ENCODE results near the gene FRMD6.
A peak's percentile ranks its signal among the peaks of the same experiment; 100 is the strongest.
"Not testable (repeated sequence)": the region's sequence is repeated elsewhere in the genome, so short reads cannot be mapped to it uniquely, and the experiment has no call there.

FRMD6 gene

DNA sequence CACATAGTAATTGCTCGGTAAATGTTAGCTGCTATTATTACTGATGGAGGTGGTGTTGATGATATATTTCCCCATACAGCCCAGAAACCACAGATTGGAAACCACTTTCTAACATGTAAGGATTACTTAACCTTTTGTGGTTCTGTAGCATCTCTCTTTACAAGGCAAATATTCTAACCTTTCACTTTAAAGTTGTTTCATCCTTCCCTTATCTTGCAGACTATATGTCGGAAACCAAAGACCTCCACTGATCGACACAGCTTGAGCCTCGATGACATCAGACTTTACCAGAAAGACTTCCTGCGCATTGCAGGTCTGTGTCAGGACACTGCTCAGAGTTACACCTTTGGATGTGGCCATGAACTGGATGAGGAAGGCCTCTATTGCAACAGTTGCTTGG, 75.8 kb downstream of the FRMD6 start:
- no peak for DNase-seq

GRCh38 chr14:51730098-51730497, 78.4 kb downstream of the FRMD6 start:
- DNase-seq = no peak

GRCh38 chr14:51730684-51731083, 79.0 kb downstream of the FRMD6 start:
- no peak for DNase-seq

GRCh38 chr14:51732494-51733112, 80.9 kb downstream of the FRMD6 start:
- DNase-seq = no peak

DNA sequence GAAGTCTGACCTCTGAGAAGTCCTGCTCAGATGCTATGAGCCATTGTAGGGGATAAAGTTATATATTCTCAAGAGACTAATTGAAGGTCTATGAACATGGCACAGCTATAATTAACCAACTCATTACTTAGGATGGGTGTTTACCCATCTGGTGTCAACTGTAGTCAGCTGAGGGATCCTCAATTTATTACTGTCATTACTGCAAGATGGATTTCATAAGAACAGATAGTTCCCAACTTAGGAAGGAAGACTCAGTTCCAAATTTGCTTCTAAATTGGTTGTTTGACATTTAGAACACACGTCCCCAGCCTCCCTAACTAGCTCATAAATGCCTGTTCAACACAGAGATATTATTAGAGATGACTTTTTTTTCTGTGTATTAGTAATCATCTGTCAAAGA, 81.4 kb downstream of the FRMD6 start:
- DNase-seq = no peak

- DNase-seq = no peak
Observed at GRCh38 chr14:51735851-51736250, 84.1 kb downstream of the FRMD6 start.

DNA sequence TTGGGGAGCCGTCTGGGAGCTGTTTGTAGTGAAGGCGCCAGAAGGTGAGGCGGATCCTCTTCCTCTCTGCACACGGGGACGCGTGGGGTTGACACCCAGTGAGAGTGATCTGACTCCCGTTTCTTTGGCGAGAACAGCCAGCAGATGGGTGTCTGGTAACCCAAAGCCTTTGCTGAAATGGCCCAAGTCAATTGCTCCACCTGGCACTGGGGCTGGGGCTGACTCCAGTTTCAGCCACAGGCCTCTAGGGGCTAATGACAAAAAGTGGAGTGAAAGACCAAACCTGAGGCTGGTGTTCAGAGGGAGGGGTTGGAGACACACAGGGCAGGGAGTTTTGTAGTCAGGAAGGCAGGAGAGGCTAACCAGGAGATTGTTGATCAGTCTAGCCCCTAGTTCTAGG, 87.0 kb downstream of the FRMD6 start:
- no peak for DNase-seq

DNA sequence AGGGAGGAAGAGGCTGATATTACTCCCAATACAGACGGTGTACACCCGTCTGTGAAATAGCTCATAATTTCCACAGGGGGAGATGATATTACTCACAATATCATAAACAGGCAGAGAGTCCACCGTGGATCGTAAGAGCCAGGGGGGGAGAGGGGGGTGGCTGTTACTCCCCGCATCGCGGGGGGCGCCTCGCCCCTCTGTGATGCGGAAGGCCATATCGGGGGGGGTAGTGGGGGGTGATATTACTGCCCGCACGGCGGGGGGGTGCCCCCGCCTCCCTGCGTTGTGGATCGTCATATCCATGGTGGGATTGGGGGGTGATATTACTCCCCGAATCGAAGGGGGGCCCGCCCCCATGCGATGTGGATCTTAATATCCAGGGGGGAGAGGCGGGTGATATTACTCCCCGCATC, 91.9 kb downstream of the FRMD6 start:
- no peak for DNase-seq

DNA sequence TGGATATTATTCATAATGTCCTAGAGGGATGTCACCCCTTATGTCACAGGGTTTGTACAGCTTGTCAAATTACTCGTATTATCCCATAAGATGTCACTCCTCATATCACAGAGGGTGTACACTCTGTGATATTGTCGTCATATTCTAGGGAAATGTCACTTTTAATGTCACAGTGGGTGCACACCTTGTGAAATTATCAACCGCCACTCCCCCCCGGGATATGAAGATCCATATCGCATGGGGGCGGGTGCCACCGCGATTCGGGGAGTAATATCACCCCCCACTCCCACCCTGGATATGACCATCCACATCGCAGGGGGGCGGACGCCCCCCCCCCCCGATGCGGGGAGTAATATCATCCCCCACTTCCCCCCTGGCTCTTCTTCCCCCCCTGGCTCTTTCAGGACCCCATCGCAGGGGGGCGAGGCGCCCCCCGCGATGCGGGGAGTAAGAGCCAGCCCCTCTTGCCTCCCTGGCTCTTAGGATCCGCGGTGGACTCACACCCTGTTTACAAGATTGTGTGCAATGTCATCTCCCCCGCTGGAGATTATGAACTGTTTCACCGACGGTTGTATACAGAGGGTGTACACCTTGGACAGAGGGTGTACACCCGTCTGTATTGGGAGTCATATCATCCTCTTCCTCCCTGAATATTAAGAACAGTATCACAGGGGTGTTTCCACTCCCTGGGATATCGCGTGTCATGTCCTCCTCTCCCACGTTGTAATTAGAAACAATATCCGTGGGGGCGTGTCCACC, 92.8 kb downstream of the FRMD6 start:
- no peak for DNase-seq

- not testable (repeated sequence) for DNase-seq
Observed at GRCh38 chr14:51746823-51747222, 95.1 kb downstream of the FRMD6 start.

- DNase-seq = no peak
Observed at GRCh38 chr14:51750542-51750941, 98.8 kb downstream of the FRMD6 start.

DNA sequence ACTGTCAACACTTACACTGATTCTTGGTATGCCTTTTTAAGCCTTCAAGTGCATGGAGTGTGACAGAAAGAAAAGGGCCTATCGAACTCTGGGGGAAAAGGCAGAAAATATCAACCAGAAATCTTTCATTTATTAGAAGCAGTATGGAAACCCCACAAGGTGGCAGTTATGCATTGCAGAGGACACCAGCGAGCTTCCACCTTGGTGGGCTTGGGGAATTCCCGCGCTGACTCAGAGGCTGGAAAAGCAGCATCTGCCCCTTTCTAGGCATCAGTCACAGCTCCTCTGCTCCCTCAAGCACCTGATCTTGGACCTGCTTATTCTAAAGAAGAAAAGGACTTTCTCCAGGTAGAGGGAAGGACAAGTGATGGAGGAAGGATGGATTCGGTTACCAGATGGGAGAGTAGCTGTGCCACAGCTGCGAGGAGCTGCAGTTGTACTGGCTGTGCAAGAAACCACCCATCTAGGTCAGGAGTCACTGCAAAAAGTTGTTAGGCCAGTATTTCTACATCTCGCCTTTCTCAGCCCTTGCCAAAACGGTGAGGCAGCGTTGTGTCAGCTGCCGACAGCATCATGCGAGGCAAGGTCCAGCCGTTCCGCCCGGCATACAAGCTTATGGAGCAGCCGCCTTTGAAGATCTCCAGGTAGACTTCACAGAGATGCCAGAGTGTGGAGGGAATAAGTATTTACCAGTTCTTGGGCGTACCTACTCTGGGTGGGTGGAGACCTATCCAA, 100.1 kb downstream of the FRMD6 start:
- not testable (repeated sequence) for DNase-seq

GRCh38 chr14:51757756-51758155, 106.0 kb downstream of the FRMD6 start:
- not testable (repeated sequence) for DNase-seq

GRCh38 chr14:51759950-51760349, 108.2 kb downstream of the FRMD6 start:
- DNase-seq = no peak

DNA sequence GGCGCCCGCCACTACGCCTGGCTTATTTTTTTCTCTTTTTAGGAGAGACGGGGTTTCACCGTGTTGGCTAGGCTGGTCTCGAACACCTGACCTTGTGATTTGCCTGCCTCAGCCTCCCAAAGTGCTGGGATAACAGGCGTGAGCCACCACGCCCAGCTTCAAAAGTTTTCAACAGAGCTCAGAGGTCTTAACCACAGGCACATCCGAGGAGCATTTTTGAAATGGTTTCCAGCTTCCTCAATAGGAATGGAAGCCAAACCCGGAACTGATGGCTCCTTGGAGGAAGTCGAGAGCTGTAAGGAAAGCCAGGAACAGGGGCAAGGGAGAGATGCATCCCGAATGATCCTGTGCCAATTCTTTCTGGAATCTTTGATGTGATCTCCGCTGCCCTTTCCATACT, 114.0 kb downstream of the FRMD6 start:
- DNase-seq = not testable (repeated sequence)

GRCh38 chr14:51766586-51766985, 114.9 kb downstream of the FRMD6 start:
- not testable (repeated sequence) for DNase-seq

DNA sequence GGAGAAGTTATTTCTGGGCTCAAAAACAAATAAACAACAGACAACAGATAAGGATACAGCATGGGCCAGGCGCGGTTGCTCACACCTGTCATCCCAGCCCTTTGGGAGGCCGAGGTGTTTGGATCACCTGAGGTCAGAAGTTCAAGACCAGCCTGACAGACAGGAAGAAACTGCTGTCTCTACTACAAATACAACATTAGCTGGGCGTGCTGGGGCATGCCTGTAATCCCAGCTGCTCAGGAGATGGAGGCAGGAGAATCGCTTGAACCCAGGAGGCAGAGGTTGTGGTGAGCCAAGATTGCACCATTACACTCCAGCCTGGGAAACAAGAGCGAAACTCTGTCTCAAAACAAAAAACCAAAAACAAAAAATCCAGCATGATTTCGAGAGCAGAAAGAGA, 117.6 kb downstream of the FRMD6 start:
- not testable (repeated sequence) for DNase-seq

GRCh38 chr14:51774209-51774608, 122.5 kb downstream of the FRMD6 start:
- no peak for DNase-seq

- peak; percentile 53 for DNase-seq
Observed at GRCh38 chr14:51776102-51776894, 124.6 kb downstream of the FRMD6 start.

DNA sequence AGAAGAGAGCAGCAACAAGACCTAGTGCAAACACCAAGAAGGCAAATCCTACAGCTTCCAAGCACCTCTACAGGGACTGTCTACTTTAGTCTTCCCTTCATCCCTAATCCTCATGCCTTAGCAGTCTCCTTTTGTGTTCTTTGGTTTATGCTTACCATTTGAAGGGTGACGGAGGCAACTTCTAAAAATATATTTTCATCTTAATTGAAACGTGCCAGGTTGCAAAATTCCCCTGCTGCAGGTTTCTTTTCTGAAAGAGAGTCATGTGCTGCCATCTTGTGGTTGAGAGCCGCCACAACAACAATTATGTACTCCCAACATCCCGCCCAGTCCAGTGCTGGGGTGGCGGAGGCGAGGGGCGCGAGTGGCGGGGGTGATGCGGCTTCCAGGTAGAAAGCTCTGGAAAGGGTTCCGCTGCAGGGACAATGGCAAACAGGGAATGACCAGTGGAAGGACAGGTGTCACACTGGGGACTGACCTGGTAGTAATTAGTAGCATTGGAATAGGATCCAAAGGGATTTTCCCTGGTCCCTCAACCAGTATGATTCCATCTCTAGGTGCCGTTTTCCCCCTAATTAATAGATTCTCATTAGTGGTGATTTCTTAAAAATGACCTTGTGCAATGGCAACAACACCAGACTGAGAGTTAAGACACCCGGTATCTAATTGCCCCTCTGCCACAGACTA, 128.4 kb downstream of the FRMD6 start:
- DNase-seq = peak; percentile 79

Measured in activated CD4-positive, alpha-beta T cell treated with anti-CD3 and anti-CD28 coated beads, Interleukin-2, amount 50 U/mL, for 16 hours (primary cell).